ENCODE measurements around the gene IQCB1. TPM values are rescaled to one million over a fixed set of nuclear protein-coding genes. Genes with fewer than 3 reads are reported as not detected.

Gene IQCB1
- polyA plus RNA-seq, 1 donor (not counting 4 experiments of a cell fraction or from before 2014, with no cell fraction given), result 14.7 TPM

DNA sequence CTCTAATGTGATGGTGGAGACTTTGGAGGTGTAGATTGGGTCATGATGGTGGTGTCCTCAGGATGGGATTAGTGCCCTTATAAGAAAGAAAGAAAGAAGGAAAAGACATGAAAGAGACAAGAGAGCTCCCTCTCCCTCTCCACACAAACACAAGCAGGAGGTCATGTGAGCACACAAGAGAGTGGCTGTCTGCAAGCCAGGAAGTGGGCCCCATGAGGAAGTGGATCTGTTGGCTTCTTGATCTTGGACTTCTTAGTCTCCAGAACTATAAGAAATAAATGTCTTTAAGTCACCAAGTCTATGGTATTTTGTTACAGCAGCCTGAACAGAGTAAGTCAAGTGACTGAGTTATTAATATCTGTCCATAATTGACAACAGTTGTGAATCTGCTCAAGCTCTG is 17.1 kb downstream of the IQCB1 start:
- Histone ChIP-seq H4K20me1 (ENCODE audit: control insufficient read depth, extremely low read depth, insufficient read depth, low read length) (no peaks in the 10 kb centered on the region), H3K27me3 (ENCODE audit: control insufficient read depth, extremely low read depth, insufficient read depth, low read length) (no peaks in the 10 kb centered on the region), H3K27ac (ENCODE audit: control insufficient read depth, insufficient read depth, low read length) (no peak overlapping the region), H3K4me1 (ENCODE audit: control insufficient read depth, extremely low read depth, insufficient read depth, low read length) (no peaks in the 10 kb centered on the region), H3K79me2 (ENCODE audit: control insufficient read depth, insufficient read depth, low read length) (peaks cover 9% of the 10 kb centered on the region), H3K9me3 (ENCODE audit: control insufficient read depth, low read depth, low read length) (no peaks in the 10 kb centered on the region), H3K4me2 (ENCODE audit: control insufficient read depth, extremely low read depth, insufficient read depth, low read depth, low read length) (no peak overlapping the region), H3K4me3 (ENCODE audit: control insufficient read depth in 2 of 3, extremely low read depth in 1 of 3, insufficient read depth in 2 of 3, low read depth in 1 of 3, low read length in 3 of 3) (no peak overlapping the region), H3K9ac (ENCODE audit: control insufficient read depth, extremely low read depth, insufficient read depth, low read length) (no peak overlapping the region), H3K36me3 (ENCODE audit: control insufficient read depth in 2 of 2, extremely low read depth in 1 of 2, insufficient read depth in 2 of 2, low read length in 2 of 2) (peaks cover 7 to 11% of the 10 kb centered on the region in 2 experiments), H3K9me1 (ENCODE audit: control insufficient read depth, extremely low read depth, insufficient read depth, low read length) (no peaks in the 10 kb centered on the region), H2AFZ (ENCODE audit: control insufficient read depth, low read length) (no peak overlapping the region)
- TF ChIP-seq EZH2 (IDR thresholded peaks at IDR 0.05; ENCODE audit: low read length), result no peak
- TF ChIP-seq, protein P1, sequence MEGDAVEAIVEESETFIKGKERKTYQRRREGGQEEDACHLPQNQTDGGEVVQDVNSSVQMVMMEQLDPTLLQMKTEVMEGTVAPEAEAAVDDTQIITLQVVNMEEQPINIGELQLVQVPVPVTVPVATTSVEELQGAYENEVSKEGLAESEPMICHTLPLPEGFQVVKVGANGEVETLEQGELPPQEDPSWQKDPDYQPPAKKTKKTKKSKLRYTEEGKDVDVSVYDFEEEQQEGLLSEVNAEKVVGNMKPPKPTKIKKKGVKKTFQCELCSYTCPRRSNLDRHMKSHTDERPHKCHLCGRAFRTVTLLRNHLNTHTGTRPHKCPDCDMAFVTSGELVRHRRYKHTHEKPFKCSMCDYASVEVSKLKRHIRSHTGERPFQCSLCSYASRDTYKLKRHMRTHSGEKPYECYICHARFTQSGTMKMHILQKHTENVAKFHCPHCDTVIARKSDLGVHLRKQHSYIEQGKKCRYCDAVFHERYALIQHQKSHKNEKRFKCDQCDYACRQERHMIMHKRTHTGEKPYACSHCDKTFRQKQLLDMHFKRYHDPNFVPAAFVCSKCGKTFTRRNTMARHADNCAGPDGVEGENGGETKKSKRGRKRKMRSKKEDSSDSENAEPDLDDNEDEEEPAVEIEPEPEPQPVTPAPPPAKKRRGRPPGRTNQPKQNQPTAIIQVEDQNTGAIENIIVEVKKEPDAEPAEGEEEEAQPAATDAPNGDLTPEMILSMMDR (optimal IDR thresholded peaks at IDR 0.05 in 1 of 3, IDR thresholded peaks at IDR 0.05 in 1 of 3, conservative IDR thresholded peaks at IDR 0.05 in 1 of 3; ENCODE audit: extremely low read depth in 1 of 3, insufficient read depth in 2 of 3, low read length in 3 of 3), result no peak
- DNase-seq (ENCODE audit: low read depth, low spot score), result no peak
- dilution Hi-C loops (cut with MboI; ENCODE audit: extremely low pct_ligation_motif_present, low sequenced_read_pairs), result no loop called here
- no peak for FAIRE-seq

DNA sequence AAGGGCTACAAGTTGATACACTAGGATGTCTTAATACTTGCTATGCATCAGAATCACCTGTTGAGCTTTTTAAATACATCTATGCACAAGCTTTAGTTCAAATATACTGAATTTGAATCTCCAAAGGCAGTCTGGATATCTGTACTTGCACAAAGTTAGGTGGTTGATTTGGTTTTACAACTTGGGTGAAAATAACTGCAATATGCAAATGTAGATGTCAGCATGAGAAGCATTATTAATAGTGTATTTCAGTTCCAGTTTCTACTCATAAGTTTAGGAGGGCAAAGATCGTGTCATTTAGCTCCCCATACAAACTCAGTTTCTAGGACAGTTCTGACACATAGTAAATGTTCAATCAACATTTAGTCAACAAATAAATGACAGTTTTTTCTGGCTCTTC is 25.6 kb downstream of the IQCB1 start:
- Histone ChIP-seq H3K4me3 (ENCODE audit: control insufficient read depth in 2 of 3, extremely low read depth in 1 of 3, insufficient read depth in 2 of 3, low read depth in 1 of 3, low read length in 3 of 3) (no peak overlapping the region), H3K27ac (ENCODE audit: control insufficient read depth, insufficient read depth, low read length) (no peak overlapping the region), H3K4me2 (ENCODE audit: control insufficient read depth, extremely low read depth, insufficient read depth, low read depth, low read length) (no peak overlapping the region), H3K9me3 (ENCODE audit: control insufficient read depth, low read depth, low read length) (no peaks in the 10 kb centered on the region), H4K20me1 (ENCODE audit: control insufficient read depth, extremely low read depth, insufficient read depth, low read length) (no peaks in the 10 kb centered on the region), H3K36me3 (ENCODE audit: control insufficient read depth in 2 of 2, extremely low read depth in 1 of 2, insufficient read depth in 2 of 2, low read length in 2 of 2) (peaks cover 0 to 3% of the 10 kb centered on the region in 2 experiments), H3K9me1 (ENCODE audit: control insufficient read depth, extremely low read depth, insufficient read depth, low read length) (no peaks in the 10 kb centered on the region), H3K27me3 (ENCODE audit: control insufficient read depth, extremely low read depth, insufficient read depth, low read length) (no peaks in the 10 kb centered on the region), H3K79me2 (ENCODE audit: control insufficient read depth, insufficient read depth, low read length) (peaks cover 2% of the 10 kb centered on the region), H3K9ac (ENCODE audit: control insufficient read depth, extremely low read depth, insufficient read depth, low read length) (no peak overlapping the region), H2AFZ (ENCODE audit: control insufficient read depth, low read length) (no peak overlapping the region), H3K4me1 (ENCODE audit: control insufficient read depth, extremely low read depth, insufficient read depth, low read length) (no peaks in the 10 kb centered on the region)
- no peak for DNase-seq (ENCODE audit: low read depth, low spot score)
- dilution Hi-C loops (cut with MboI; ENCODE audit: extremely low pct_ligation_motif_present, low sequenced_read_pairs), result no loop called here
- TF ChIP-seq EZH2 (IDR thresholded peaks at IDR 0.05; ENCODE audit: low read length), result no peak
- TF ChIP-seq, protein P1 (optimal IDR thresholded peaks at IDR 0.05 in 1 of 3, IDR thresholded peaks at IDR 0.05 in 1 of 3, conservative IDR thresholded peaks at IDR 0.05 in 1 of 3; ENCODE audit: extremely low read depth in 1 of 3, insufficient read depth in 2 of 3, low read length in 3 of 3), result no peak
- no peak for FAIRE-seq

Measured in keratinocyte (primary cell).